HG03159 (cell line): ENCODE measurements around the gene ZNF397.

Experiments
- ATAC-seq: cut with Tn5 transposase; IDR thresholded peaks from one replicate; pipeline ENCODE4 v1.9.1; 2021; ENCODE audit warnings: mild to moderate bottlenecking, moderate library complexity; ENCODE audit not compliant: unreplicated experiment

The ZNF397 gene

DNA sequence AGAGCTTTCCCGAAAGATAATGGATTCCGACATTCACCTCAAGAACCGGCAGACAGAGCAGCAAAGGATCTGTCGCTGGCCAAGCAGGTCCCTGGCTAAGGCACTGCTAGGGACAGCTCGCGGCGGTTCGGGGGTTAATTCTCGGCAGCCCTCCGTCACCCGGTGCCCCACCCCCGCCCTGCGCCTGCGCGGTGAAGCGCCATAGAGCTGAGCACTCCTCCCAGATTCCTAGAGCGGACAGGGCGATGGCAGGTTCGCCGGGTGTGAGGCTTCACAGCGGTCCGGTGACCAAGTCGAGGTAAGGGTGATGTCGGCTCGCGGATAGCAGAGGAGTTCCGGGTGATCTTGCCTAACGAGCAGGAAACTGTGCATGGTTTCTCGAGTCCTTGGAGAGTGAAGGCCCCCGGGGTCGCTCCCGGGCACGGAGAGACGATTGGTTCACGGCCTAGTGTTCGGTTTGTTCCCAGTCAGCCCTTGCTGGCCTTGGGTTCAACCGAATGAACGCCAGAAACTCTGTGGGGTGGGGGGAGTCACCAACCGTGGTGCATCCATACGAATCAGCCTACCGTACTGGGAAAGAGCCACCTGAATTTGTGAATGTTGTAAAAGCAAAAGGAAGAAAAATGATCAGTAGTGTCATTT lies 49.4 kb downstream of the ZNF397 start, which contains the start of gene ZSCAN30:
Gene ZSCAN30, minus strand, starts transcription at position 136 of the 642 bp plus-strand sequence. CDS start 25,877 bp downstream, outside the sequence.
- ATAC-seq: peak; percentile 97

DNA sequence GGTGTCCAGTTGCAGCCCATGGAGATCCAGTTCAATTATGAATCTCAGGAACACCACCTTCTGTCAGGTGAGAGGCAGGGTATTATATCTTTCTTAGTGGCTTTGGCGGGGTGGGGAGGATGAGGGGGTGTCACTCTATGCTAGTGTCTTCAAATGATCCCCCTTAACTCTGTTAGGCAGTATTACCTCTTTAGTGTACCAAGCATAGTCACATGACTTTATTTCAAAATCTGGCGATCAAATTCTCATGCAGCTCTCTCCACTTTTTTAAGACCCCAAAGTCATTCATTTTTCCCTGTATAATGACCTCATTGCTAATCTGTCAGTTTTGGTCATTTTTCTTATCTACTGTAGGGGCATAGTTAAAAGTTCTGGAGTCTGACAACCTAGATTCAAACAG lies 50.3 kb downstream of the ZNF397 start:
- no peak for ATAC-seq

- ATAC-seq: no peak
Observed at GRCh38 chr18:35296060-35296459, 55.2 kb downstream of the ZNF397 start.

DNA sequence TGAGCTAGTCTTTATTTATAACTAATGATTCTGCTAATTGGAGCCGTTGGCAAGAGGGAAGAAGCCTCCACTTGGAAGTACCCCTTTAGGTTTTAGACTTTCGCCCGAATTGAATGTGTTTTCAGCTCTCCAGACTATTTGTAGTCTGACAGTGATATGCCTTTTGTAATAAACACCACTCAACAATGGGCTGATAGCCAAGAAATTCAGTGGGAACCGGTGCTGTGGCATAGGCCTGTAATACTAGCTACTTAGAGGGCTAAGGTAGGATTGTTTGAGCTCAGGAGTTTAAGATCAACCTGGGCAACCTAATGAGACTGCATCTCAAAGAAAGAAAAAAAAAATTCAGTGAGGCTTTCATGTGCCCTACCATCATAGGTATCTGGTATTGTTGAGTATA lies 62.8 kb downstream of the ZNF397 start:
- no peak for ATAC-seq

DNA sequence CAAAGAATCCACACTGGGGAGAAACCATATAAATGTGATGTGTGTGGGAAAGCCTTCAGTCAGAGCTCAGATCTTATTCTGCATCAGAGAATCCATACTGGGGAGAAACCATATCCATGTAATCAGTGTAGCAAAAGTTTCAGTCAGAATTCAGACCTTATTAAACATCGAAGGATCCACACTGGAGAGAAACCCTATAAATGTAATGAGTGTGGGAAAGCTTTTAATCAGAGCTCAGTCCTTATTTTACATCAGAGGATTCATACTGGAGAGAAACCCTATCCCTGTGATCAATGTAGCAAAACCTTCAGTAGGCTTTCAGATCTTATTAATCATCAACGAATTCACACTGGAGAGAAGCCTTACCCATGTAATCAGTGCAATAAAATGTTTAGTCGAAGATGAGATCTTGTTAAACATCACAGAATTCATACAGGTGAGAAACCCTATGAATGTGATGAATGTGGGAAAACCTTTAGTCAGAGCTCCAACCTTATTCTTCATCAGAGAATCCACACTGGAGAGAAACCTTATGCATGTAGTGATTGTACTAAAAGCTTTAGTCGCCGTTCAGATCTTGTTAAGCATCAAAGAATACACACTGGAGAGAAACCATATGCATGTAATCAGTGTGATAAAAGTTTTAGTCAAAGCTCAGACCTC lies 65.9 kb downstream of the ZNF397 start:
- ATAC-seq: no peak
